ENCODE data around the gene DPEP2NB. TPM values are rescaled to one million over a fixed set of nuclear protein-coding genes. Genes with fewer than 3 reads are reported as not detected.

DPEP2NB gene
- total RNA-seq, 1 experiment from 2014 or later, result not detected

DNA sequence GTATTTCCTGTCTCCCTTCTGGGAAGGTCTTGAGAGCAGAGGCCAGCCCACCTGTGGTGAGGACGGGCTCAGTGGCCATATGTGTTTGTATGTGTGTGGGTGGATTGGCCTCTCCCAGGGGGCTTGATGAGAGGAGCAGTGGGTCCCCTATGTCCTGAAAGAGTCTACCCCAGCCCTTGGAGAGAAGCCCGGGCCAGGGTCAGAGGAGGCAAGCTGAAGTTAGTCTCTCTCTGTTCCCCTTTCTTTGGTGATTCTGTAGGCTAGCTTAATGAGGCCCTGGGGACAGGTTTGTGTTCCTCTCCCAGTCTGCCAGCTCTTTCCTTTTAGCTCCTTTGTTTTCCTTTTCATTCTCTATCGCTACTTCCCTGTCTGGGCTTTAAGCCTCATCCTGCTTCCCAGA lies 45.7 kb upstream of the DPEP2NB start:
- ChIA-PET POLR2A (no interaction called here), CTCF (interaction anchor here (0.6 to 1.5 kb wide), 2 partner anchors 21 to 73 kb away, joined by 3 to 4 read pairs; no protein-coding TSS in a partner anchor)
- Mint-ChIP-seq H3K27ac (ENCODE audit: unreplicated experiment) (no peak overlapping the region), H3K9me3 (ENCODE audit: unreplicated experiment) (no peaks in the 10 kb centered on the region), H3K27me3 (ENCODE audit: insufficient read depth, unreplicated experiment) (no peaks in the 10 kb centered on the region), H3K36me3 (ENCODE audit: insufficient read depth, unreplicated experiment) (peaks cover 51% of the 10 kb centered on the region), H3K4me3 (ENCODE audit: unreplicated experiment) (no peak overlapping the region), H3K4me1 (ENCODE audit: low read depth, unreplicated experiment) (peaks cover 22% of the 10 kb centered on the region)
- Histone ChIP-seq H3K4me1 (peaks cover 22% of the 10 kb centered on the region), H3K4me3 (ENCODE audit: low read depth, low read length) (no peak overlapping the region), H3K9me3 (no peaks in the 10 kb centered on the region), H3K27me3 (replicated peaks; ENCODE audit: control insufficient read depth, insufficient read depth, low read length) (no peaks in the 10 kb centered on the region), H3K36me3 (ENCODE audit: control insufficient read depth, insufficient read depth, low read length) (no peaks in the 10 kb centered on the region; the same call in 1 of the 2 replicates)
- DNase-seq, result no peak
- intact Hi-C loops (cut with micrococcal nuclease; ENCODE audit: unreplicated experiment), result no loop called here
- BruUV-seq (replicated peaks), result no TSS peak
- no peak for TF ChIP-seq CTCF (IDR thresholded peaks at IDR 0.05; ENCODE audit: insufficient read depth in 1 of 2, low read depth in 1 of 2, low read length in 1 of 2, severe bottlenecking in 1 of 2, unreplicated experiment in 1 of 2)

DNA sequence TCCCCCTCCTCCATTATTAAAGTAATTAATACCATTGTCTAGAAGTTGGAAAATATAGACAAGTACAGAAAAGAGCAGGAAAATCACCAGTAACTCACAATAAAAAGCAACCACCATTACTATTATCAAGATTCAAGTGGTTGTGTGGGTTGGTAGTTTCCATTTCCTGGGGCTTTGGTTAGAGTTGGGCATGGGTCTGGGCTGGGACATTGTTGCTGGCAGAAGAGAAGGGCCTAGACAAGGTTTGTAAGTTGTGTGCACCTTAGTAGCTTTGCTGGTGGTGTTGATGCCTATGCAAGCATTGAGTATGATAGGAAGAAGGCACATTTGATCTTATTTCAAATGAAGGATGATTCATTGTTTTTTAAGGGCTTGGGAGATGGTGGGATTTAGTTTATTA lies 44.1 kb upstream of the DPEP2NB start:
- no peak overlapping the region for H3K4me3 Mint-ChIP-seq (ENCODE audit: unreplicated experiment)
- no TSS peak for BruUV-seq (replicated peaks)
- ChIA-PET POLR2A (interaction anchor here (0.5 kb wide), 1 partner anchor 33 kb away, joined by 3 read pairs; no protein-coding TSS in a partner anchor), CTCF (no interaction called here)
- intact Hi-C loops (cut with micrococcal nuclease; ENCODE audit: unreplicated experiment), result no loop called here
- Histone ChIP-seq H3K27me3 (replicated peaks; ENCODE audit: control insufficient read depth, insufficient read depth, low read length) (no peaks in the 10 kb centered on the region), H3K4me3 (ENCODE audit: low read depth, low read length) (no peak overlapping the region), H3K36me3 (ENCODE audit: control insufficient read depth, insufficient read depth, low read length) (peaks cover 2% of the 10 kb centered on the region), H3K9me3 (no peaks in the 10 kb centered on the region), H3K4me1 (peaks cover 12% of the 10 kb centered on the region)
- no peaks in the 10 kb centered on the region for H3K9me3 Mint-ChIP-seq (ENCODE audit: unreplicated experiment)
- peaks cover 39% of the 10 kb centered on the region for H3K36me3 Mint-ChIP-seq (ENCODE audit: insufficient read depth, unreplicated experiment)
- no peak for DNase-seq
- no peak overlapping the region for H3K27ac Mint-ChIP-seq (ENCODE audit: unreplicated experiment)
- peaks cover 6% of the 10 kb centered on the region for H3K4me1 Mint-ChIP-seq (ENCODE audit: low read depth, unreplicated experiment)
- no peaks in the 10 kb centered on the region for H3K27me3 Mint-ChIP-seq (ENCODE audit: insufficient read depth, unreplicated experiment)
- no peak for TF ChIP-seq CTCF (IDR thresholded peaks at IDR 0.05; ENCODE audit: insufficient read depth in 1 of 2, low read depth in 1 of 2, low read length in 1 of 2, severe bottlenecking in 1 of 2, unreplicated experiment in 1 of 2)

GRCh38 chr16:68055395-68055794 lies 39.7 kb upstream of the DPEP2NB start:
- intact Hi-C loops (cut with micrococcal nuclease; ENCODE audit: unreplicated experiment), result no loop called here
- Histone ChIP-seq H3K9me3 (no peaks in the 10 kb centered on the region), H3K4me3 (ENCODE audit: low read depth, low read length) (no peak overlapping the region), H3K27me3 (replicated peaks; ENCODE audit: control insufficient read depth, insufficient read depth, low read length) (no peaks in the 10 kb centered on the region), H3K4me1 (no peaks in the 10 kb centered on the region), H3K36me3 (ENCODE audit: control insufficient read depth, insufficient read depth, low read length) (peaks cover 6% of the 10 kb centered on the region)
- H3K27me3 Mint-ChIP-seq (ENCODE audit: insufficient read depth, unreplicated experiment), result no peaks in the 10 kb centered on the region
- POLR2A ChIA-PET, result no interaction called here
- no peak overlapping the region for H3K27ac Mint-ChIP-seq (ENCODE audit: unreplicated experiment)
- H3K36me3 Mint-ChIP-seq (ENCODE audit: insufficient read depth, unreplicated experiment), result peaks cover 44% of the 10 kb centered on the region
- TF ChIP-seq CTCF (IDR thresholded peaks at IDR 0.05; ENCODE audit: insufficient read depth in 1 of 2, low read depth in 1 of 2, low read length in 1 of 2, severe bottlenecking in 1 of 2, unreplicated experiment in 1 of 2), result no peak
- H3K9me3 Mint-ChIP-seq (ENCODE audit: unreplicated experiment), result no peaks in the 10 kb centered on the region
- no peaks in the 10 kb centered on the region for H3K4me1 Mint-ChIP-seq (ENCODE audit: low read depth, unreplicated experiment)
- no TSS peak for BruUV-seq (replicated peaks)
- DNase-seq, result no peak
- CTCF ChIA-PET, result no interaction called here
- H3K4me3 Mint-ChIP-seq (ENCODE audit: unreplicated experiment), result no peak overlapping the region
